Subcutaneous abdominal adipose tissue (tissue), 5 donors: Measurements from ENCODE around the gene LYPD3.

Source experiments
- H3K27ac ChIP-seq: one replicate; pipeline ENCODE4 v1.7.0; 2013; ENCODE audit warnings: low read depth, mild to moderate bottlenecking, inconsistent platforms, low read length, moderate library complexity
- H3K27me3 ChIP-seq, 5 donors: one replicate each; pipeline ENCODE4 v1.7.0; 2013; ENCODE audit warnings: low read length in 5 of 5, inconsistent platforms in 1 of 5; ENCODE audit not compliant: control insufficient read depth in 5 of 5, insufficient read depth in 4 of 5
- H3K36me3 ChIP-seq, 5 donors: one replicate each; pipeline ENCODE4 v1.7.0; 2013; ENCODE audit warnings: low read length in 5 of 5; ENCODE audit not compliant: control insufficient read depth in 5 of 5, insufficient read depth in 5 of 5
- H3K4me1 ChIP-seq, 5 donors: one replicate each; pipeline ENCODE4 v1.7.0; 2013; ENCODE audit warnings: low read length in 5 of 5, mild to moderate bottlenecking in 3 of 5, moderate library complexity in 1 of 5; ENCODE audit not compliant: control insufficient read depth in 5 of 5, insufficient read depth in 5 of 5
- H3K4me3 ChIP-seq, 5 donors: one replicate each; pipeline ENCODE4 v1.7.0; 2013; ENCODE audit warnings: low read length in 5 of 5, low read depth in 1 of 5
- H3K9ac ChIP-seq, 5 donors: one replicate each; pipeline ENCODE4 v1.7.0; 2013; ENCODE audit warnings: low read length in 5 of 5, mild to moderate bottlenecking in 4 of 5, moderate library complexity in 3 of 5
- H3K9me3 ChIP-seq, 5 donors: one replicate each; pipeline ENCODE4 v1.7.0; 2013; ENCODE audit warnings: low read length in 5 of 5; ENCODE audit not compliant: control insufficient read depth in 5 of 5
- donor health status: healthy.
- donor health status: healthy.
- donor health status: healthy.
- donor health status: healthy.
- donor health status: healthy.

Gene LYPD3

GRCh38 chr19:43425567-43426392 is 39.6 kb downstream of the LYPD3 start:
- Histone ChIP-seq H3K36me3 (no peaks in the 10 kb centered on the region), H3K4me3 (no peak overlapping the region), H3K9me3 (no peaks in the 10 kb centered on the region), H3K27ac (no peak overlapping the region), H3K27me3 (no peaks in the 10 kb centered on the region), H3K4me1 (no peaks in the 10 kb centered on the region), H3K9ac (no peak overlapping the region)

DNA sequence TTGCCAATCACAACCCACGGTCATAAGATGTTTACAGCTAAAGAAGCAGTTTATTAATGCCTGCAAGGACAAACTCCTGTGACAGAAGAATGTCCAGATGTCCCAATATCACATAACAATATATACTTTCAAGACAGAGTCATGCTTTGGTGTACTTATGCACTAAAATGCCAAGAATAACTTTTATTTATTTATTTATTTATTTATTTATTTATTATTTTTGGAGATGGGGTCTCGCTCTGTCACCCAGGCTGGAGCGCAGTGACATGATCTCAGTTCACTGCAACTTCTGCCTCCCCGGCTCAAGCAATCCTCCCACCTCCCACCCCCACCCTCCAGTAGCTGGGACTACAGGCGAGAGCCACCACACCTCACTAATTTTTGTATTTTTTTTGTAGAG is 41.6 kb downstream of the LYPD3 start:
- H3K4me3 ChIP-seq: no peak overlapping the region
- H3K27me3 ChIP-seq: no peaks in the 10 kb centered on the region
- H3K9ac ChIP-seq: no peak overlapping the region
- H3K36me3 ChIP-seq: no peaks in the 10 kb centered on the region
- H3K27ac ChIP-seq: no peak overlapping the region
- H3K9me3 ChIP-seq: no peaks in the 10 kb centered on the region
- H3K4me1 ChIP-seq: no peaks in the 10 kb centered on the region

DNA sequence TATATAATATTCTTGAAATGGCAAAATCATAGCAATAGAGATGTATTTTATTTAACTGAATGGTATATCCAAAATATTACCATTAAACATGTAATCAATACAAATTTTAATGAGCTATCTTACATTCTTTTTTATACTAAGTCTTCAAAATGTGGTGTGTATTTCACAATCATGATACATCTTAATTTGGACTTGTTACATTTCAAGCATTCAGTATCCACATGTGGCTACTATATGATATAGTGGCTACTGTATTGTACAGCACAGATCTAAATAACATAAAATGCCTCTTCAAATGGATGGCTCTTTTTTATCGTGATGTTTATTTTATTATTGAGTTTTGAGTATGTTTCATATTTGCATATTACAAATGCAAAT is 42.7 kb downstream of the LYPD3 start:
- Histone ChIP-seq H3K4me3 (no peak overlapping the region), H3K36me3 (no peaks in the 10 kb centered on the region), H3K27me3 (no peaks in the 10 kb centered on the region), H3K9ac (no peak overlapping the region), H3K9me3 (no peaks in the 10 kb centered on the region), H3K4me1 (no peaks in the 10 kb centered on the region), H3K27ac (no peak overlapping the region)

DNA sequence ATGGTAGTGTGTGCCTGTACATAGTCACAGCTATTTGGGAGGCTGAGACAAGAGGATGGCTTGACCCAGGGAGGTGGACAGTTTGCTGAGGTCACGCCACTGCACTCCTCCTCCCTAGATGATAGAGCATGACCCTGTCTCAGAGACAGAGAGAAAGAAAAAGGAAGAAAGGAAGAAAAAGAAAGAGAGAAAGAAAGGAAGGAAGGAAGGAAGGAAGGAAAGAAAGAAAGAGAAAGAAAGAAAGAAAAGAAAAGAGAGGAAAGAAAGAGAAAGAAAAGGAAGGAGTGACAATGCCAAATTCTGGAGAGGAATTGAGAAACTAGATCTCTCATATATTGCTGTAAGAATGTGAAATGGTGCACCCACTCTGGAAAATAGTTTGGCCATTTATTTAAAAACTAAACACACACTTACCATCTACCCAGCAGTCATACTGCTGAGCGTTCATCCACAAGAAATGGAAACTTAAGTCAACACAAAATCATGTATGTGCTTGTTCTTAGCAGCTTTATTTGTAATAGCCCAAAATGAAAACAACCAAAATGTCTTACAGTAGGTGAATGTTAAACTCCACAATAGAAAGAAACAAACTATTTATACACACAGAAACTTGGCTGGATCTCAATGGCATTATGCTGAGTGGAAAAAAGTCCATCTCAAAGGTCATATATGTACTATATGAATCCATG is 43.3 kb downstream of the LYPD3 start:
- Histone ChIP-seq H3K4me3 (no peak overlapping the region), H3K9me3 (no peaks in the 10 kb centered on the region)

DNA sequence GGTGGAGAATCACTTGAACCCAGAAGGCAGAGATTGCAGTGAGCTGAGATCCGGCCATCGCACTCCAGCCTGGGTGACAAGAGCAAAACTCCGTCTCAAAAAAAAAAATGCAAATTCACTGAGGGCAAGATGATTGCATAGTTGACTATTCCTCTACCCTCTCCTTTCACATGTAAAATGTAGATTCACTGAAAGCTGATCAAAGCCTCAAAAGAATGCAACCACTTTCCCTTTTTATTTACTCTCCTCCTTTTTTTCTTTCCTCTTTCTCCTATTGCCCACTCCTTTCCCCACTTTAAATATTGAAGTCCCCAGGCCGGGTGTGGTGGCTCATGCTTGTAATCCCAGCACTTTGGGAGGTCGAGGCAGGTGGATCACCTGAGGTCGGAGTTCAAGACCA is 44.5 kb downstream of the LYPD3 start:
- H3K4me1 ChIP-seq: no peaks in the 10 kb centered on the region
- no peaks in the 10 kb centered on the region for H3K27me3 ChIP-seq
- H3K36me3 ChIP-seq: no peaks in the 10 kb centered on the region
- no peaks in the 10 kb centered on the region for H3K9me3 ChIP-seq
- no peak overlapping the region for H3K9ac ChIP-seq
- no peak overlapping the region for H3K4me3 ChIP-seq
- no peak overlapping the region for H3K27ac ChIP-seq

More for the DNA sequence above, 43.3 kb downstream of the LYPD3 start:
- no peak overlapping the region for H3K9ac ChIP-seq
- no peaks in the 10 kb centered on the region for H3K4me1 ChIP-seq
- no peaks in the 10 kb centered on the region for H3K27me3 ChIP-seq
- H3K27ac ChIP-seq: no peak overlapping the region
- no peaks in the 10 kb centered on the region for H3K36me3 ChIP-seq

DNA sequence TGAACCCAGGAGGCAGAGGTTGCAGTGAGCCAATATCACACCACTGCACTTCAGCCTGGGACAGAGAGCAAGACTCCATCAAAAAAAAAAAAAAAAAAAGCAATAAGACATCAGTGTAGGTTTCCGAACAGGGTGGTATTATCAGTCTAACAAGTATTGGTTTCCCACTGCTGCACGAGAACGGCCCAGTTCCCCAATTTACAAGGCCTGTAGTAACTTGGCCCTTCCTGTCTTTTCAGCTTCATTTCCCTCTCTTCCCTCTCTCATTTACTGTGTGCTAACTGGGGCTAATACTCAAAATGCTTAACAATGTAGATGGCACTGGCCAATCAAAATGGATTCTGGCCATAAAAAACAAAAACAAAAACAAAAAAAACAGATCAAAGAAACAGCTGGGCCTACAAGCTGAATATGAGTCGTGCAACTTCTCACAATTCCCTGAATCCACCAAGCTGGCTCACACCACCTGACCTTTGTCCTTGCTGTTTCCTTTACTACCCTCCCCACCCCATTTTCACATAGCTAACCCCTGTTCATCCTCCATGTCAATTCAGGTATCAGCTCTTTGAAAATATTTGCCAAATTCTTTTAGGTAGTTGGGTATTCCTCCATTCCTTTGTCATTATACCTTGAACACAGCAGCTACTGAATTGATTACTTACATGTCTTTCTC is 48.3 kb downstream of the LYPD3 start:
- Histone ChIP-seq H3K27ac (no peak overlapping the region), H3K9me3 (no peaks in the 10 kb centered on the region), H3K4me3 (no peak overlapping the region), H3K36me3 (no peaks in the 10 kb centered on the region), H3K9ac (no peak overlapping the region), H3K27me3 (no peaks in the 10 kb centered on the region), H3K4me1 (no peaks in the 10 kb centered on the region)

DNA sequence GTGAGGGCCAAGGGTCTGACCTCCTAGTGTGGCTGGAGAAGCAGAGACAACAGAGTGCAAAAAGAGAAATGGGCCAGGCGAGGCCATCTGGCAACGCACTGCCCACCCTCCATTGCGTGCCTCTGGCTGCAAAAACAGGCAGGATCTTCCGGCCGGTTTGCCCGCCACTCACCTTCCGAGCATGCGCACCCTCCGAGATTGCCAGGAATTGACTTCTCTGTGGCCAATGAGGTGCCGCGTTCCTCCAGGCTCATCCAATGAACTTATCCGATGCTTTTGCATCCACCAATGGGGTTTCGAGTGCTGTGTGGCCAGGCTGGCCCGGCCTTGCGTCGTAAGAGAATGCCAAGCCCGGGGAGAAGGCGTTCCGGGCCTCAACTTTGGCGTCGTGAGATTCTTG is 50.9 kb downstream of the LYPD3 start, which contains the start of gene TEX101:
Gene TEX101 (plus strand): TSS at position 337 of the 400 bp plus-strand sequence. CDS start 1,030 bp downstream, outside the sequence.
- no peak within 1 kb of the TSS for H3K9ac ChIP-seq
- no peaks in the 10 kb centered on the region for H3K27me3 ChIP-seq
- H3K27ac ChIP-seq: no peak within 1 kb of the TSS
- no peaks in the 10 kb centered on the region for H3K9me3 ChIP-seq
- H3K4me3 ChIP-seq: no peak within 1 kb of the TSS
- no peaks in the 10 kb centered on the region for H3K36me3 ChIP-seq
- no peaks in the 10 kb centered on the region for H3K4me1 ChIP-seq

DNA sequence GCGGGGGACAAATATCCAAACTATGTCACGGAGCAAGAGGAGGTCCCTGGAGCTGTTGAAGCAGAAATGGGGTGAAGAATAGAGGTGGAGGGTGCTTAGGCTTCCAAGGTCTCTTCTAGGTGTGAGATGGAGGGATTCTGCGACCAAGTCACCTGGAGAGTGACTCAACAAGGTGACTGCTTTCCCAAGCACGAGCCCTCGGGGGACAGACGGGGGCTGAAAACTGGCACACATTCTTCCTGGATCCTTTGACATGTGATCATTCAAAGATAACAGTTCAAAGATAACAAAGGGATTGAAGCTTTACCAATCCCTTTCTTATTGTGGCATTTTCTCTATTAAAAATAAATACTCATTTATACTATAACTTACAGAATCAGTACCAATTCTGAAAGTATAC is 53.0 kb downstream of the LYPD3 start:
- no peaks in the 10 kb centered on the region for H3K4me1 ChIP-seq
- no peak overlapping the region for H3K4me3 ChIP-seq
- H3K36me3 ChIP-seq: no peaks in the 10 kb centered on the region
- no peaks in the 10 kb centered on the region for H3K9me3 ChIP-seq
- no peaks in the 10 kb centered on the region for H3K27me3 ChIP-seq
- no peak overlapping the region for H3K9ac ChIP-seq
- no peak overlapping the region for H3K27ac ChIP-seq
